ENCODE results near the gene EGFL8. TPM values are rescaled to one million over a fixed set of nuclear protein-coding genes. Genes with fewer than 3 reads are reported as not detected.
A peak's percentile ranks its signal among the peaks of the same experiment; 100 is the strongest.

The EGFL8 gene
- total RNA-seq, 1 experiment from 2014 or later: 11.1 TPM

- BruUV-seq (replicated peaks): no TSS peak
- Histone ChIP-seq H3K27me3 (ENCODE audit: control insufficient read depth, insufficient read depth, low read length) (no peaks in the 10 kb centered on the region), H3K27ac (ENCODE audit: low read length) (no peak overlapping the region), H3K4me3 (ENCODE audit: low read depth in 2 of 2, low read length in 2 of 2) (no peak overlapping the region), H3K4me1 (ENCODE audit: control insufficient read depth, insufficient read depth, low read length) (peaks cover 36% of the 10 kb centered on the region), H3K9me3 (ENCODE audit: control insufficient read depth, insufficient read depth, low read depth, low read length) (no peaks in the 10 kb centered on the region), H3K36me3 (ENCODE audit: control insufficient read depth, insufficient read depth, low read length) (0 out of 2 replicates have a peak, but pooled peaks cover 4% of the 10 kb centered on the region)
- intact Hi-C loops (cut with micrococcal nuclease; ENCODE audit: unreplicated experiment): no loop called here
- DNase-seq (ENCODE audit: low read depth, low spot score) (no peak), ATAC-seq (no peak)
- TF ChIP-seq TCF7L2 (IDR thresholded peaks at IDR 0.05; ENCODE audit: low read depth, low read length) (no peak), CTCF (IDR thresholded peaks at IDR 0.05) (no peak), SIN3A (IDR thresholded peaks at IDR 0.05; ENCODE audit: borderline replicate concordance, insufficient read depth, low read depth, low read length) (no peak)
- in situ Hi-C loops (cut with HindIII; ENCODE audit: low pct_unique_long_range_greater_than_20kb, low sequenced_read_pairs): no loop called here
- ChIA-PET CTCF (no interaction called here), POLR2A (no interaction called here)
Observed at GRCh38 chr6:32174416-32174815, 10.0 kb downstream of the EGFL8 start.

GRCh38 chr6:32175322-32175710 is 10.9 kb downstream of the EGFL8 start:
- in situ Hi-C loops (cut with HindIII; ENCODE audit: low pct_unique_long_range_greater_than_20kb, low sequenced_read_pairs) (no loop called here), intact Hi-C loops (cut with micrococcal nuclease; ENCODE audit: unreplicated experiment) (no loop called here)
- peak overlapping the region; percentile 61 to 64 for H3K4me3 ChIP-seq (ENCODE audit: low read depth in 2 of 2, low read length in 2 of 2)
- H3K27ac ChIP-seq (ENCODE audit: low read length): peak overlapping the region; percentile 98
- ChIA-PET POLR2A (no interaction called here), CTCF (no interaction called here)
- no peak for TF ChIP-seq CTCF (IDR thresholded peaks at IDR 0.05)
- TF ChIP-seq TCF7L2 (IDR thresholded peaks at IDR 0.05; ENCODE audit: low read depth, low read length): no peak
- no peak for TF ChIP-seq POLR2AphosphoS5 (IDR thresholded peaks at IDR 0.05; ENCODE audit: low read depth, low read length)
- no peak for TF ChIP-seq REST (IDR thresholded peaks at IDR 0.05; ENCODE audit: insufficient read depth in 1 of 2, low read depth in 2 of 2, low read length in 1 of 2)
- no peaks in the 10 kb centered on the region for H3K9me3 ChIP-seq (ENCODE audit: control insufficient read depth, insufficient read depth, low read depth, low read length)
- no peaks in the 10 kb centered on the region for H3K27me3 ChIP-seq (ENCODE audit: control insufficient read depth, insufficient read depth, low read length)
- ATAC-seq (no peak), DNase-seq (ENCODE audit: low read depth, low spot score) (no peak)
- TSS peak; percentile 86 for BruUV-seq (replicated peaks)
- peaks cover 37% of the 10 kb centered on the region for H3K4me1 ChIP-seq (ENCODE audit: control insufficient read depth, insufficient read depth, low read length)
- 0 out of 2 replicates have a peak, but pooled peaks cover 4% of the 10 kb centered on the region for H3K36me3 ChIP-seq (ENCODE audit: control insufficient read depth, insufficient read depth, low read length)
